Liver (tissue), 9 donors: ENCODE measurements around the gene C17orf58. TPM values are rescaled to one million over a fixed set of nuclear protein-coding genes. Genes with fewer than 3 reads are reported as not detected.
A peak's percentile ranks its signal among the peaks of the same experiment; 100 is the strongest.

ENCODE experiments used
- DNase-seq: peaks from one replicate; pipeline ENCODE4 v3.0.0-alpha.2; 2017; ENCODE audit warnings: low spot score
- H3K27ac ChIP-seq, 2 donors: one replicate each; pipeline ENCODE4 v1.7.0; 2013; ENCODE audit warnings: inconsistent platforms in 2 of 2, low read length in 2 of 2, control low read depth in 1 of 2, low read depth in 1 of 2, mild to moderate bottlenecking in 1 of 2
- H3K27me3 ChIP-seq, 4 donors: one replicate each; pipeline versions ENCODE4 v1.6.1 to v1.7.0; 2013; ENCODE audit warnings: low read length in 3 of 4, inconsistent platforms in 1 of 4, mild to moderate bottlenecking in 1 of 4, moderate library complexity in 1 of 4; ENCODE audit not compliant: control insufficient read depth in 4 of 4, insufficient read depth in 4 of 4
- H3K36me3 ChIP-seq, 4 donors: one replicate each; pipeline versions ENCODE4 v1.6.1 to v1.7.0; 2013; ENCODE audit warnings: low read length in 3 of 4, mild to moderate bottlenecking in 3 of 4, low read depth in 1 of 4, moderate library complexity in 1 of 4; ENCODE audit not compliant: control insufficient read depth in 4 of 4, insufficient read depth in 3 of 4
- H3K4me1 ChIP-seq, 4 donors: one replicate each; pipeline versions ENCODE4 v1.6.1 to v1.7.0; 2013; ENCODE audit warnings: low read length in 3 of 4, mild to moderate bottlenecking in 3 of 4, moderate library complexity in 1 of 4; ENCODE audit not compliant: control insufficient read depth in 4 of 4, insufficient read depth in 4 of 4
- H3K4me3 ChIP-seq, 3 donors: one replicate each; pipeline versions ENCODE4 v1.6.1 to v1.7.0; 2013; ENCODE audit warnings: low read length in 3 of 3, control low read depth in 1 of 3, low read depth in 1 of 3, mild to moderate bottlenecking in 1 of 3
- H3K9ac ChIP-seq, 2 donors: one replicate each; pipeline ENCODE4 v1.7.0; 2013; ENCODE audit warnings: low read length in 2 of 2, mild to moderate bottlenecking in 2 of 2, moderate library complexity in 2 of 2, control low read depth in 1 of 2, low read depth in 1 of 2
- H3K9me3 ChIP-seq, 4 donors: one replicate each; pipeline versions ENCODE4 v1.6.1 to v1.7.0; 2013; ENCODE audit warnings: low read length in 3 of 4; ENCODE audit not compliant: control insufficient read depth in 4 of 4
- ATF3 ChIP-seq: IDR thresholded peaks from 2 replicates; pipeline ENCODE4 v1.6.1; 2016; ENCODE audit warnings: antibody characterized with exemption
- CTCF ChIP-seq: fragments of 150-350 bp; IDR thresholded peaks from 2 replicates; pipeline ENCODE4 v1.5.1; 2017; ENCODE audit warnings: improper control_type of control experiment, low read depth, low read length; ENCODE audit not compliant: missing input control
- EGR1 ChIP-seq, 2 donors: IDR thresholded peaks; 2 replicates each; pipeline ENCODE4 v1.6.1; 2016 to 2018; ENCODE audit warnings: antibody characterized with exemption in 2 of 2, low read depth in 2 of 2
- FOXA1 ChIP-seq: IDR thresholded peaks from 2 replicates; pipeline ENCODE4 v1.6.1; 2016; ENCODE audit warnings: antibody characterized with exemption
- FOXA2 ChIP-seq: IDR thresholded peaks from 2 replicates; pipeline ENCODE4 v1.6.1; 2016; ENCODE audit warnings: antibody characterized with exemption
- GABPA ChIP-seq, 2 donors: IDR thresholded peaks in 1 of 2; conservative IDR thresholded peaks in 1 of 2; 2 replicates each; pipeline ENCODE4 v1.6.1; 2016; ENCODE audit warnings: antibody characterized with exemption in 2 of 2, mild to moderate bottlenecking in 1 of 2, moderate library complexity in 1 of 2
- HNF4A ChIP-seq, 2 donors: conservative IDR thresholded peaks; 2 replicates each; pipeline ENCODE4 v1.6.1; 2016; ENCODE audit warnings: antibody characterized with exemption in 2 of 2, mild to moderate bottlenecking in 2 of 2
- HNF4G ChIP-seq: IDR thresholded peaks from 2 replicates; pipeline ENCODE4 v1.6.1; 2016; ENCODE audit warnings: antibody characterized with exemption
- JUND ChIP-seq, 2 donors: IDR thresholded peaks; 2 replicates each; pipeline ENCODE4 v1.6.1; 2016; ENCODE audit warnings: antibody characterized with exemption in 2 of 2
- MAX ChIP-seq: IDR thresholded peaks from 2 replicates; pipeline ENCODE4 v1.6.1; 2016; ENCODE audit warnings: antibody characterized with exemption
- NR2F2 ChIP-seq: IDR thresholded peaks from 2 replicates; pipeline ENCODE4 v1.6.1; 2016; ENCODE audit warnings: antibody characterized with exemption
- RAD21 ChIP-seq, 2 donors: IDR thresholded peaks; 2 replicates each; pipeline ENCODE4 v1.6.1; 2016; ENCODE audit warnings: antibody characterized with exemption in 2 of 2, mild to moderate bottlenecking in 2 of 2
- REST ChIP-seq: IDR thresholded peaks from 2 replicates; pipeline ENCODE4 v1.6.1; 2016; ENCODE audit warnings: antibody characterized with exemption, mild to moderate bottlenecking
- RXRA ChIP-seq, 2 donors: IDR thresholded peaks; 2 replicates each; pipeline ENCODE4 v1.6.1; 2017 to 2018; ENCODE audit warnings: antibody characterized with exemption in 2 of 2, mild to moderate bottlenecking in 1 of 2
- SP1 ChIP-seq: IDR thresholded peaks from 2 replicates; pipeline ENCODE4 v1.6.1; 2018; ENCODE audit warnings: antibody characterized with exemption, mild to moderate bottlenecking
- TAF1 ChIP-seq: conservative IDR thresholded peaks from 2 replicates; pipeline ENCODE4 v1.6.1; 2016; ENCODE audit warnings: antibody characterized with exemption, mild to moderate bottlenecking
- YY1 ChIP-seq: IDR thresholded peaks from 2 replicates; pipeline ENCODE4 v1.6.1; 2016; ENCODE audit warnings: antibody characterized with exemption, mild to moderate bottlenecking
- ZBTB33 ChIP-seq: IDR thresholded peaks from 2 replicates; pipeline ENCODE4 v1.6.1; 2016; ENCODE audit warnings: antibody characterized with exemption
- WGBS: extraction: QIAGEN DNeasy Blood & Tissue Kit; methylation state at CpG from one replicate; pipeline ENCODE4 v1.1.7; 2013; 5-methylcytosine and 5-hydroxymethylcytosine counted together
- polyA plus RNA-seq, 2 donors: library from polyadenylated mRNA; stranded (reverse) in 1 of 2; unstranded in 1 of 2; fragments of 200-250 nt in 1 of 2; fragments of >200 nt in 1 of 2; fragmentation: Nextera tagmentation in 1 of 2; extraction: Ambion mirVana in 1 of 2; gene quantifications; one replicate each; pipeline versions ENCODE4 v1.2.1 to v1.2.3, GENCODE V29; 2013 to 2015
- total RNA-seq, 2 donors: library from RNA; depleted of rRNA; stranded (reverse); fragments of >200 nt; gene quantifications; one replicate each; pipeline ENCODE4 v1.2.3, GENCODE V29; 2014
- donor health status: healthy.
- donor health status: healthy.
- donor health status: healthy.
- donor health status: healthy.
- donor health status: healthy.

Gene C17orf58
- total and polyA plus RNA-seq, 4 donors, result 6.4 to 13.4 (median 9.8) TPM

- H3K4me3 ChIP-seq, result peak overlapping the region; percentile 64 to 77 (median 67)
- H3K36me3 ChIP-seq, result no peaks in the 10 kb centered on the region
- H3K27me3 ChIP-seq, result no peaks in the 10 kb centered on the region
- no peaks in the 10 kb centered on the region for H3K9me3 ChIP-seq
- peak overlapping the region; percentile 20 to 74 for H3K9ac ChIP-seq
- peaks cover 4 to 28% (median 18%) of the 10 kb centered on the region in 4 donors for H3K4me1 ChIP-seq
- WGBS, result 3% methylated on average over 21 of the region's 21 CpGs
- TF ChIP-seq HNF4G (no peak), EGR1 (IDR thresholded peaks at IDR 0.05; ENCODE audit: low read depth in 2 of 2) (no peak), NR2F2 (no peak)
- DNase-seq, result no peak
- peak overlapping the region; percentile 97 to 98 for H3K27ac ChIP-seq
These were observed 2.3 kb downstream of the C17orf58 start for GRCh38 chr17:67993998-67994361.

- Histone ChIP-seq H3K36me3 (no peaks in the 10 kb centered on the region), H3K9ac (peak overlapping the region; percentile 36 to 74), H3K27ac (peak overlapping the region; percentile 97 to 98), H3K27me3 (no peaks in the 10 kb centered on the region), H3K9me3 (no peaks in the 10 kb centered on the region), H3K4me1 (peaks cover 4 to 28% (median 18%) of the 10 kb centered on the region in 4 donors), H3K4me3 (peak overlapping the region; percentile 67 to 77 (median 67))
- under 1% methylated on average over 144 of the region's 144 CpGs for WGBS
- TF ChIP-seq EGR1 (IDR thresholded peaks at IDR 0.05; ENCODE audit: low read depth in 2 of 2) (no peak), GABPA (IDR thresholded peaks at IDR 0.05 in 1 of 2, conservative IDR thresholded peaks at IDR 0.05 in 1 of 2) (peak in 1 of 2 donors; percentile 34)
- peak; percentile 83 for DNase-seq
These were observed 2.9 kb downstream of the C17orf58 start for GRCh38 chr17:67993153-67993997.

GRCh38 chr17:67992548-67993152 is 3.6 kb downstream of the C17orf58 start:
- H3K4me3 ChIP-seq, result peak overlapping the region; percentile 67 to 69 (median 67)
- H3K9ac ChIP-seq, result peak overlapping the region; percentile 8 to 36
- peaks cover 4 to 28% (median 18%) of the 10 kb centered on the region in 4 donors for H3K4me1 ChIP-seq
- TF ChIP-seq REST (no peak), YY1 (peak; percentile 44), GABPA (IDR thresholded peaks at IDR 0.05 in 1 of 2, conservative IDR thresholded peaks at IDR 0.05 in 1 of 2) (no peak), EGR1 (IDR thresholded peaks at IDR 0.05; ENCODE audit: low read depth in 2 of 2) (no peak), NR2F2 (no peak), MAX (peak; percentile 17), JUND (IDR thresholded peaks at IDR 0.05) (no peak), TAF1 (no peak), CTCF (no peak), ATF3 (no peak), RXRA (IDR thresholded peaks at IDR 0.05) (peak; percentile 5 to 19), RAD21 (IDR thresholded peaks at IDR 0.05) (peak in 1 of 2 donors; percentile 2), FOXA2 (peak; percentile 58), SP1 (peak; percentile 24), HNF4A (conservative IDR thresholded peaks at IDR 0.05) (no peak), FOXA1 (no peak), ZBTB33 (no peak)
- WGBS, result 5% methylated on average over 18 of the region's 18 CpGs
- H3K27me3 ChIP-seq, result no peaks in the 10 kb centered on the region
- peak overlapping the region; percentile 90 to 92 for H3K27ac ChIP-seq
- H3K36me3 ChIP-seq, result no peaks in the 10 kb centered on the region
- H3K9me3 ChIP-seq, result no peaks in the 10 kb centered on the region
- DNase-seq, result no peak
